HepG2 (cell line): ENCODE data around the gene GPR156. TPM values are rescaled to one million over a fixed set of nuclear protein-coding genes. Genes with fewer than 3 reads are reported as not detected.

Experiments
- ATAC-seq: fragments of 200-7000 bp; cut with Tn5 transposase; 3 replicates; pipeline ENCODE4 v1.9.1; 2020; ENCODE audit warnings: mild to moderate bottlenecking, moderate library complexity
- BruUV-seq: library from RNA; stranded (reverse); fragments of 400-500 nt; replicated peaks from 2 replicates; lab custom pipeline; 2021; lab: Mats Ljungman, UMichigan
- CTCF ChIA-PET: fragments of 300-600 bp; formaldehyde crosslinking; extraction: SDS; loops from one replicate; lab custom pipeline; 2021; ENCODE audit warnings: low total read pairs, inconsistent platforms, low intra/inter-chr PET ratio; lab: Yijun Ruan, JAX
- POLR2A ChIA-PET: fragments of 350-600 bp; sonication (Branson Sonifier 250); formaldehyde crosslinking; loops from one replicate; lab custom pipeline; 2020; ENCODE audit warnings: antibody characterized with exemption, inconsistent platforms; lab: Yijun Ruan, JAX
- DNase-seq: peaks from one replicate; pipeline ENCODE4 v3.0.0-alpha.2; 2015; ENCODE audit warnings: low spot score
- FAIRE-seq: peaks from 3 replicates; lab custom pipeline; 2011; peaks lifted over from hg19 to GRCh38; lab: Jason Lieb, UNC
- H2AFZ ChIP-seq: one replicate; pipeline ENCODE4 v1.6.1; 2011; ENCODE audit warnings: low read length, inconsistent platforms
- H3K27ac ChIP-seq: fragments of 300-600 bp; 3 replicates; pipeline ENCODE4 v1.8.0; 2011; ENCODE audit warnings: mixed run types, mild to moderate bottlenecking, mixed read lengths, low read length, inconsistent platforms; ENCODE audit not compliant: insufficient read depth; ENCODE audit errors: extremely low read length
- H3K27me3 ChIP-seq, 2 experiments: fragments of 200-600 bp in 1 of 2; 2 replicates in 1 of 2; 3 replicates in 1 of 2; pipeline versions ENCODE4 v1.6.0 to v1.8.0; 2011; ENCODE audit warnings: low read length in 2 of 2, mild to moderate bottlenecking in 2 of 2, moderate library complexity in 2 of 2, inconsistent platforms in 1 of 2; ENCODE audit not compliant: insufficient read depth in 2 of 2, control insufficient read depth in 1 of 2
- H3K36me3 ChIP-seq, 2 experiments: fragments of 200-600 bp in 1 of 2; replicated peaks in 1 of 2; 2 replicates in 1 of 2; 3 replicates in 1 of 2; pipeline versions ENCODE4 v1.5.1 to v1.8.0; 2011; ENCODE audit warnings: low read length in 2 of 2, inconsistent platforms in 1 of 2; ENCODE audit not compliant: insufficient read depth in 2 of 2, control insufficient read depth in 1 of 2
- H3K4me1 ChIP-seq: 2 replicates; pipeline ENCODE4 v1.5.1; 2012; ENCODE audit warnings: low read length, inconsistent platforms; ENCODE audit not compliant: insufficient read depth
- H3K4me2 ChIP-seq: 2 replicates; pipeline ENCODE4 v1.6.0; 2011; ENCODE audit warnings: low read depth, low read length, inconsistent platforms
- H3K4me3 ChIP-seq, 3 experiments: fragments of 200-600 bp in 1 of 3; sonication (generic), shearing (Covaris generic) in 1 of 3; replicated peaks in 1 of 3; 2 replicates each; pipeline ENCODE4 v1.5.1; 2011 to 2016; ENCODE audit warnings: low read length in 3 of 3, inconsistent platforms in 2 of 3, low read depth in 2 of 3, mild to moderate bottlenecking in 2 of 3, control low read depth in 1 of 3, mixed read lengths in 1 of 3; ENCODE audit not compliant: insufficient read depth in 1 of 3
- H3K79me2 ChIP-seq: one replicate; pipeline ENCODE4 v1.6.1; 2011; ENCODE audit warnings: low read length, inconsistent platforms; ENCODE audit not compliant: insufficient read depth
- H3K9ac ChIP-seq: 2 replicates; pipeline ENCODE4 v1.6.0; 2011; ENCODE audit warnings: mild to moderate bottlenecking, low read depth, low read length, inconsistent platforms; ENCODE audit not compliant: insufficient read depth
- H3K9me3 ChIP-seq: 2 replicates; pipeline ENCODE4 v1.5.1; 2012; ENCODE audit warnings: mild to moderate bottlenecking, low read length
- H4K20me1 ChIP-seq: 2 replicates; pipeline ENCODE4 v1.6.0; 2011; ENCODE audit warnings: inconsistent platforms, mild to moderate bottlenecking, low read length, moderate library complexity; ENCODE audit not compliant: insufficient read depth
- TCF7L2 ChIP-seq: IDR thresholded peaks from 2 replicates; pipeline ENCODE4 v1.6.1; 2011; ENCODE audit warnings: mild to moderate bottlenecking, low read depth, low read length, moderate library complexity
- ZNF460 ChIP-seq: sonication (generic); formaldehyde crosslinking; IDR thresholded peaks from 2 replicates; pipeline ENCODE4 v1.5.1; 2020; ENCODE audit warnings: missing genetic modification reagents, mild to moderate bottlenecking, borderline replicate concordance
- WGBS: methylation state at CpG from one replicate; pipeline ENCODE4 v1.1.6; 2017; ENCODE audit warnings: low lambda C conversion rate; 5-methylcytosine and 5-hydroxymethylcytosine counted together
- in situ Hi-C: cut with HindIII; loops from 2 replicates; pipeline ENCODE4 v1.10.0; 2017; ENCODE audit warnings: low pct_unique_long_range_greater_than_20kb; ENCODE audit not compliant: extremely low pct_ligation_motif_present
- intact Hi-C: fragments of 100-400 bp; cut with micrococcal nuclease; formaldehyde crosslinking; loops from one replicate; pipeline ENCODE4 v1.10.0; 2022; ENCODE audit not compliant: unreplicated experiment
- polyA plus RNA-seq, 8 experiments: library from polyadenylated mRNA; depleted of rRNA in 3 of 8; stranded (reverse) in 7 of 8; unstranded in 1 of 8; fragments of >200 nt; fragmentation: Illumina TruSeq in 4 of 8; extraction: Trizol in 4 of 8; gene quantifications; 2 replicates each; pipeline versions ENCODE4 v1.2.1 to v1.2.3, GENCODE V29; 2011 to 2016; ENCODE audit warnings: low read depth in 4 of 8, missing spikeins in 1 of 8, mixed read lengths in 1 of 8; ENCODE audit not compliant: insufficient read depth in 1 of 8
- total RNA-seq, 5 experiments: library from RNA; depleted of rRNA; stranded (reverse); fragments of >200 nt; fragmentation: Illumina TruSeq; extraction: Trizol; gene quantifications; 2 replicates each; pipeline ENCODE4 v1.2.3, GENCODE V29; 2016; ENCODE audit warnings: low read depth in 1 of 5
- TF ChIP-seq, protein P1 (sequence below): sonication (generic); formaldehyde crosslinking; IDR thresholded peaks from 2 replicates; pipeline ENCODE4 v1.8.1; 2023; ENCODE audit warnings: missing genetic modification reagents, inconsistent platforms, borderline replicate concordance
- TF ChIP-seq, protein P2 (sequence below): sonication (generic); formaldehyde crosslinking; conservative IDR thresholded peaks from 2 replicates; pipeline ENCODE4 v1.4.0; 2020; ENCODE audit warnings: missing genetic modification reagents

GPR156 gene
- total and polyA plus RNA-seq, 2 of the 13 experiments (the other 11 are each of a cell fraction or from before 2014, with no cell fraction given) = not detected

DNA sequence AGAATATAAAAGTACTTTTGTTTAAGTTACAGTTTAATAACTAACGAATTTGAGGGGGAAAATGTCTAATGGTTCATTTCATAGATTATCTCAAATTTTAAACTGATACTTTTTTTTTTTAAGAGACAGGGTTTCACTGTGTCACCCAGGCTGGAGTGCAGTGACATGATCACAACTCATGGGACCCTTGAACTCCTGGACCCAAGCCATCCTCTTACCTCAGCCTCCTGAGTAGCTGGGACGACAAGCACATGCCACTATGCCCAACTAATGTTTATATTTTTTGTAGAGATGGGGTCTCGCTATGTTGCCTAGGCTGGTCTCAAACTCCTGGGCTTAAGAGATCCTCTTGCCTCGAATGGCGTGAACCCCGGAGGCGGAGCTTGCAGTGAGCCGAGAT lies 47.6 kb upstream of the GPR156 start:
- H3K4me2 ChIP-seq = no peak overlapping the region
- POLR2A ChIA-PET = no interaction called here
- TF ChIP-seq, protein P1, sequence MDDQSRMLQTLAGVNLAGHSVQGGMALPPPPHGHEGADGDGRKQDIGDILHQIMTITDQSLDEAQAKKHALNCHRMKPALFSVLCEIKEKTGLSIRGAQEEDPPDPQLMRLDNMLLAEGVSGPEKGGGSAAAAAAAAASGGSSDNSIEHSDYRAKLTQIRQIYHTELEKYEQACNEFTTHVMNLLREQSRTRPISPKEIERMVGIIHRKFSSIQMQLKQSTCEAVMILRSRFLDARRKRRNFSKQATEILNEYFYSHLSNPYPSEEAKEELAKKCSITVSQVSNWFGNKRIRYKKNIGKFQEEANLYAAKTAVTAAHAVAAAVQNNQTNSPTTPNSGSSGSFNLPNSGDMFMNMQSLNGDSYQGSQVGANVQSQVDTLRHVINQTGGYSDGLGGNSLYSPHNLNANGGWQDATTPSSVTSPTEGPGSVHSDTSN (CRISPR knock-in tag) = no peak
- TF ChIP-seq, all 625 proteins: peak for 0
- no peak overlapping the region for H3K9ac ChIP-seq
- DNase-seq (no peak), ATAC-seq (no peak), FAIRE-seq (no peak)
- H3K4me1 ChIP-seq = no peaks in the 10 kb centered on the region
- intact Hi-C loops = no loop called here
- H3K36me3 ChIP-seq = peaks cover 9 to 45% of the 10 kb centered on the region in 2 experiments
- BruUV-seq = no TSS peak
- no peaks in the 10 kb centered on the region for H4K20me1 ChIP-seq
- 90% methylated on average over 8 of the region's 8 CpGs for WGBS
- CTCF ChIA-PET = no interaction called here
- no peaks in the 10 kb centered on the region for H3K27me3 ChIP-seq
- H3K4me3 ChIP-seq = no peak overlapping the region
- in situ Hi-C loops = no loop called here
- no peaks in the 10 kb centered on the region for H3K9me3 ChIP-seq
- no peak overlapping the region for H2AFZ ChIP-seq
- H3K27ac ChIP-seq = no peak overlapping the region
- peaks cover 4% of the 10 kb centered on the region for H3K79me2 ChIP-seq

DNA sequence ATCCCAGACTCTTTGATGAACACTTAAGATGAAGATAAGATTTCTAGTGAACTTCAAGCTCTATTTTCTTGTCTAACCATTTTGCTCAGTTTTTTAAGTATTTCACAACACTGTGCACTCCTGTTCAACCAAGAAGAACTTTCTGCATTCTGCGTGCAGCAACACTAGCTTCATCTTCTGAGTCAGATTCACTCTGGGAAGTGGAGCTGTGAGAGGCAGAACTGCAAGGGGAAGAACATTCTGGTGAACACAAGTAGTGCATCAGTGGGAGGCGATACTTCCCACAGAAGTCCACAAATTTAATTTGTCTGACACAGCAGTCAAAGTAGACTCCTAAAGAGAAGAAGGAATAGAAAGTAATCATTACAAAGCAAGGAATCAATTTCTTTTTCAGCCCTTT lies 46.1 kb upstream of the GPR156 start:
- no peak for FAIRE-seq
- TF ChIP-seq, protein P2, sequence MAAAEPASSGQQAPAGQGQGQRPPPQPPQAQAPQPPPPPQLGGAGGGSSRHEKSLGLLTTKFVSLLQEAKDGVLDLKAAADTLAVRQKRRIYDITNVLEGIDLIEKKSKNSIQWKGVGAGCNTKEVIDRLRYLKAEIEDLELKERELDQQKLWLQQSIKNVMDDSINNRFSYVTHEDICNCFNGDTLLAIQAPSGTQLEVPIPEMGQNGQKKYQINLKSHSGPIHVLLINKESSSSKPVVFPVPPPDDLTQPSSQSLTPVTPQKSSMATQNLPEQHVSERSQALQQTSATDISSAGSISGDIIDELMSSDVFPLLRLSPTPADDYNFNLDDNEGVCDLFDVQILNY (CRISPR knock-in tag) = no peak
- TF ChIP-seq TCF7L2 (no peak), ZNF460 (CRISPR knock-in tag) (no peak)
- Histone ChIP-seq H3K4me2 (no peak overlapping the region), H3K27ac (no peak overlapping the region), H3K36me3 (peaks cover 9 to 45% of the 10 kb centered on the region in 2 experiments), H3K9me3 (no peaks in the 10 kb centered on the region), H3K4me1 (no peaks in the 10 kb centered on the region), H4K20me1 (no peaks in the 10 kb centered on the region), H3K79me2 (no peaks in the 10 kb centered on the region), H2AFZ (no peak overlapping the region), H3K27me3 (no peaks in the 10 kb centered on the region), H3K9ac (no peak overlapping the region), H3K4me3 (no peak overlapping the region)
- ChIA-PET POLR2A (no interaction called here), CTCF (no interaction called here)
- in situ Hi-C loops (no loop called here), intact Hi-C loops (no loop called here)
- WGBS = 98% methylated on average over 2 of the region's 2 CpGs
- DNase-seq = no peak
- BruUV-seq = no TSS peak
- no peak for ATAC-seq
